PFSK-1 (cell line): ENCODE measurements around the gene LRRC26.

ENCODE experiments used
- FOXP2 ChIP-seq: optimal IDR thresholded peaks from 2 replicates; pipeline ENCODE3; 2011; ENCODE audit warnings: borderline replicate concordance, control low read depth, inconsistent platforms; ENCODE audit not compliant: insufficient read depth; ENCODE audit errors: extremely low read length, extremely low read depth
- POLR2AphosphoS5 ChIP-seq: IDR thresholded peaks from 2 replicates; pipeline ENCODE4 v1.6.1; 2012; ENCODE audit warnings: low read depth, mild to moderate bottlenecking, control low read depth, low read length, moderate library complexity
- SIN3A ChIP-seq: IDR thresholded peaks from 2 replicates; pipeline ENCODE4 v1.6.1; 2012; ENCODE audit warnings: mild to moderate bottlenecking, low read length, moderate library complexity, borderline replicate concordance; ENCODE audit not compliant: insufficient read depth
- TAF1 ChIP-seq: IDR thresholded peaks from 2 replicates; pipeline ENCODE4 v1.6.1; 2012; ENCODE audit warnings: low read length, control low read depth, borderline replicate concordance; ENCODE audit not compliant: insufficient read depth
- TF ChIP-seq, protein P1 (sequence below), 2 experiments: IDR thresholded peaks; 2 replicates each; pipeline versions ENCODE4 v1.6.1 to v1.8.0; 2011 to 2012; ENCODE audit warnings: low read depth in 2 of 2, low read length in 2 of 2, control low read depth in 1 of 2, inconsistent platforms in 1 of 2, mild to moderate bottlenecking in 1 of 2, moderate library complexity in 1 of 2; ENCODE audit not compliant: insufficient read depth in 1 of 2

The LRRC26 gene

DNA sequence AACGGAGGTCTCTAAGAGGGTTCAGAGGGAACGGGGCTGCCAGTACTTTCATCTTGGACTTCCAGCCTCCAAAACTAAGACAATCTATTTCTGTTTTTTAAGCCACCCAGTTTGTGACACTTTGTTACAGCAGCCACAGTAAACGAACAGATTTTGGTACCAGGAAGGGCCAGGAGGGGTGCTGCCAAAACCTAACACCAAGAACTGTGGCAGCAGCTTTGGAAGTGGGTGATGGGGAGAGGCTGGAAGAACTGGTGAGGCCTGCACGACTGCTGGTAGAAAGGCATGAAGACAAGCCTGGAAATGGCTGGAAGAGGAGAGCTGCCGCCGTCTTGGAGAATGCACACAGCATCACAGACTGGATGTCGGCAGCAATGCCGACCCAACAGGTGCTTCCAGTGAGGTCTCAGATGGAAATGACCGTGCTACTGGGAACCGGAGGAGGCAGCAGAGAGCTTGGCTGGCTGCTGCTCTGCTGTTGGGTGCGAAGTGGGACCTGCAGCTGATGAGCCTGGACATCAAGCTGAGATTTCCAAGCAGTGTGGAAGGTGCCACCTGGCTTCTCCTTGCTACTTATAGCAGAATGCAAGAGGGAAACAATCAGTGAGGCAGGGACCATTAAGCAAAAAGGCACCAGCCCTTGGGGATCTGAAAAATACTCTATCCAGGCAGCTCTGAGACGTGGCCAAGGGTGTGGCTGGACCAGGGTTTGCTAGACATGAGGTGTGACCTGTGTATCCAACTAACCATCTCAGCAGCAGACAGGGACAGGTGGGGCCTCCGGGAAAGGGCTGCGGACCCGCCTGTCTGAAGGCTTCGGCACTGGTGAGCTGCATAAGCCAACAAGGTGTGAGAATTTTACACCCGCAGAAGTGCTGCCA, 6.7 kb upstream of the LRRC26 start:
- TF ChIP-seq TAF1, result no peak
- no peak for TF ChIP-seq SIN3A
- no peak for TF ChIP-seq FOXP2
- TF ChIP-seq POLR2AphosphoS5, result no peak
- TF ChIP-seq, protein P1, sequence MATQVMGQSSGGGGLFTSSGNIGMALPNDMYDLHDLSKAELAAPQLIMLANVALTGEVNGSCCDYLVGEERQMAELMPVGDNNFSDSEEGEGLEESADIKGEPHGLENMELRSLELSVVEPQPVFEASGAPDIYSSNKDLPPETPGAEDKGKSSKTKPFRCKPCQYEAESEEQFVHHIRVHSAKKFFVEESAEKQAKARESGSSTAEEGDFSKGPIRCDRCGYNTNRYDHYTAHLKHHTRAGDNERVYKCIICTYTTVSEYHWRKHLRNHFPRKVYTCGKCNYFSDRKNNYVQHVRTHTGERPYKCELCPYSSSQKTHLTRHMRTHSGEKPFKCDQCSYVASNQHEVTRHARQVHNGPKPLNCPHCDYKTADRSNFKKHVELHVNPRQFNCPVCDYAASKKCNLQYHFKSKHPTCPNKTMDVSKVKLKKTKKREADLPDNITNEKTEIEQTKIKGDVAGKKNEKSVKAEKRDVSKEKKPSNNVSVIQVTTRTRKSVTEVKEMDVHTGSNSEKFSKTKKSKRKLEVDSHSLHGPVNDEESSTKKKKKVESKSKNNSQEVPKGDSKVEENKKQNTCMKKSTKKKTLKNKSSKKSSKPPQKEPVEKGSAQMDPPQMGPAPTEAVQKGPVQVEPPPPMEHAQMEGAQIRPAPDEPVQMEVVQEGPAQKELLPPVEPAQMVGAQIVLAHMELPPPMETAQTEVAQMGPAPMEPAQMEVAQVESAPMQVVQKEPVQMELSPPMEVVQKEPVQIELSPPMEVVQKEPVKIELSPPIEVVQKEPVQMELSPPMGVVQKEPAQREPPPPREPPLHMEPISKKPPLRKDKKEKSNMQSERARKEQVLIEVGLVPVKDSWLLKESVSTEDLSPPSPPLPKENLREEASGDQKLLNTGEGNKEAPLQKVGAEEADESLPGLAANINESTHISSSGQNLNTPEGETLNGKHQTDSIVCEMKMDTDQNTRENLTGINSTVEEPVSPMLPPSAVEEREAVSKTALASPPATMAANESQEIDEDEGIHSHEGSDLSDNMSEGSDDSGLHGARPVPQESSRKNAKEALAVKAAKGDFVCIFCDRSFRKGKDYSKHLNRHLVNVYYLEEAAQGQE (IDR thresholded peaks at IDR 0.05; ENCODE audit: insufficient read depth in 1 of 2, low read depth in 2 of 2, low read length in 2 of 2), result no peak

DNA sequence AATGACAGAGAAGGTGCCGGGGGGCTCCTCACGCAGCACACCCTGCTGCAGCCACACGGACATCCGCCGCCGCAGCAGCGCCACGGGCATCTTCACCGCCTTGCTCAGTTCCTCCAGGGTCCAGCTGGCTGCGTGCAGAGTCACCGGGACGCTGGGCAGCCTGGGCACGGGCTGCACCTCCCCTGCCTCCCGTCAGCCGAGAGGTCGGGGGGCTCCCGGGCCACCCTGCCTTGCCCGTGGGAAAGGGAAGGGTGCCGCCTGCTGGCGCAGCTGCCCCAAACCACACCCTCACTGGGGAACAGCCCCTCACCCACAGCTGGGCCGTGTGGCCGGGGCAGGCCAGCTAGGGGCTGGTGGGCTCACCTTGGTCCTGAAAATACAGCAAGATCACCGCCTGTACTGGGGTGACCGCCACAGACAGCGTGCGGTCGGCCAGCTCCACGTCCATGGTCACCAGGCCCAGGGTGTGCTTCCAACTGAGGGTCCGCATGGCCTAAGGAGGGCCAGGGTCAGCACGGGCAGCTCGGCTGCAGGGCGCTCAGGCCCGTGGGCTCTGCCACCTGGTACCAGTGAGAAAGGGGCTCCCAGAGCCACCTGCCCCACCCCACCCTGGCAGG, 5.6 kb upstream of the LRRC26 start:
- no peak for TF ChIP-seq FOXP2
- no peak for TF ChIP-seq SIN3A
- TF ChIP-seq POLR2AphosphoS5, result no peak
- TF ChIP-seq TAF1, result no peak
- TF ChIP-seq, protein P1 (IDR thresholded peaks at IDR 0.05; ENCODE audit: insufficient read depth in 1 of 2, low read depth in 2 of 2, low read length in 2 of 2), result no peak

- TF ChIP-seq TAF1 (no peak), POLR2AphosphoS5 (no peak), SIN3A (no peak), FOXP2 (no peak)
- TF ChIP-seq, protein P1 (IDR thresholded peaks at IDR 0.05; ENCODE audit: insufficient read depth in 1 of 2, low read depth in 2 of 2, low read length in 2 of 2), result no peak
Observed at GRCh38 chr9:137174722-137175293, 5.0 kb upstream of the LRRC26 start.

DNA sequence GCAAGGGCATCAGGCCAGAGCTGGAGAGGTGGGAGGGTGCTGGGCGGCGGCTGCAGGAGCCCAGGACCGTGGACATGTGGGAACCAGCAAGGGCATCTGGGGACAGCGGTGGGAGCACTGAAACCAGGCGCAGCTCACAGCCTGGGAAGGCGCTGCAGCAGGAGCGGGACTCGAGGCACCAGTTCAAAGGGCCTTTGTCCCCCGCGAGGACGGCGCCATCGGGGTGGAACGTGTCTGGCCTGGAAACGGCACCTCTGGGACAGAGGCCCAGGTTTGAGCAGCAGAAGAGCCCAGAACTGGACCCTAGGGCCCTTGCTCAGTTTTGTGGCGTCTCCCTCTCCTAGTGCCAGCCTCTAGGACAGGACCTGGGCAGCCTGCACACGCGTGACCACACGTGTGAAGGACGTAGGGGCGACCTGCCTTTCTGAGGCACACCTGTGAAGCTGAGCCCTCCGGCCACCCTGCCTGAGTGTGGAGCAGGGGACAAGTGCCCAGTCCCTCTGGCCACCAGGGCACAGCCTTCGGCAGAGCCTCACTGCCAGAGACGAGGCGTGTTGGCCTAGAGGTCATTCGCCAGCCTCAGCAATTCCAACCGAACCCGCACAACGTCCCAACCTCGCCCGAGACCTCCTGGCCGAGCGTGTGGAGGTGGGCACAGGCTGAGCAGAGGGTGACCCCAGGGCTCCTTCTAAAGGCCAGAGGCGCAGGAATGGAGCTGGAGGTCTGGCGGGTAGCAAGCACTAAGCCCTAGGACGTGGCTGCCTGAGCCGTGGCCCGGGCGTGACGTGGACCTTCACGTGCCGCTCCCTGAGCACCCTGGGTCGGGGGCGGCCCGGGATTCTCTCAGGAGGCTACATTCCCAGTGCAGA, 4.2 kb upstream of the LRRC26 start:
- TF ChIP-seq, protein P1 (IDR thresholded peaks at IDR 0.05; ENCODE audit: insufficient read depth in 1 of 2, low read depth in 2 of 2, low read length in 2 of 2), result no peak
- TF ChIP-seq SIN3A (no peak), TAF1 (no peak), FOXP2 (no peak), POLR2AphosphoS5 (no peak)
